C4-2B (cell line): ENCODE results near the gene AMFR.
A peak's percentile ranks its signal among the peaks of the same experiment; 100 is the strongest.

Experiments
- H3K27ac ChIP-seq: fragments of 450-650 bp; 2 replicates; pipeline ENCODE4 v1.5.1; 2017
- ZFX ChIP-seq: fragments of 450-650 bp; IDR thresholded peaks from 2 replicates; pipeline ENCODE4 v1.6.1; 2017
- TF ChIP-seq, protein P1 (sequence below): fragments of 450-650 bp; conservative IDR thresholded peaks from 2 replicates; pipeline ENCODE4 v1.5.1; 2017; ENCODE audit warnings: mild to moderate bottlenecking

Gene AMFR

GRCh38 chr16:56425439-56425832 lies at the start of gene AMFR:
TSS of gene AMFR (minus strand) at chr16:56425545. CDS start at chr16:56425327, 218 bp downstream.
- H3K27ac ChIP-seq: peak within 1 kb of the TSS; percentile 85
- TF ChIP-seq, protein P1, sequence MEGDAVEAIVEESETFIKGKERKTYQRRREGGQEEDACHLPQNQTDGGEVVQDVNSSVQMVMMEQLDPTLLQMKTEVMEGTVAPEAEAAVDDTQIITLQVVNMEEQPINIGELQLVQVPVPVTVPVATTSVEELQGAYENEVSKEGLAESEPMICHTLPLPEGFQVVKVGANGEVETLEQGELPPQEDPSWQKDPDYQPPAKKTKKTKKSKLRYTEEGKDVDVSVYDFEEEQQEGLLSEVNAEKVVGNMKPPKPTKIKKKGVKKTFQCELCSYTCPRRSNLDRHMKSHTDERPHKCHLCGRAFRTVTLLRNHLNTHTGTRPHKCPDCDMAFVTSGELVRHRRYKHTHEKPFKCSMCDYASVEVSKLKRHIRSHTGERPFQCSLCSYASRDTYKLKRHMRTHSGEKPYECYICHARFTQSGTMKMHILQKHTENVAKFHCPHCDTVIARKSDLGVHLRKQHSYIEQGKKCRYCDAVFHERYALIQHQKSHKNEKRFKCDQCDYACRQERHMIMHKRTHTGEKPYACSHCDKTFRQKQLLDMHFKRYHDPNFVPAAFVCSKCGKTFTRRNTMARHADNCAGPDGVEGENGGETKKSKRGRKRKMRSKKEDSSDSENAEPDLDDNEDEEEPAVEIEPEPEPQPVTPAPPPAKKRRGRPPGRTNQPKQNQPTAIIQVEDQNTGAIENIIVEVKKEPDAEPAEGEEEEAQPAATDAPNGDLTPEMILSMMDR: peak; percentile 75
- peak; percentile 64; the same call in 1 of the 2 replicates for TF ChIP-seq ZFX

- TF ChIP-seq ZFX: no peak
- TF ChIP-seq, protein P1: no peak
- no peak overlapping the region for H3K27ac ChIP-seq
Measured at GRCh38 chr16:56470666-56471065, 45.3 kb upstream of the AMFR start.

DNA sequence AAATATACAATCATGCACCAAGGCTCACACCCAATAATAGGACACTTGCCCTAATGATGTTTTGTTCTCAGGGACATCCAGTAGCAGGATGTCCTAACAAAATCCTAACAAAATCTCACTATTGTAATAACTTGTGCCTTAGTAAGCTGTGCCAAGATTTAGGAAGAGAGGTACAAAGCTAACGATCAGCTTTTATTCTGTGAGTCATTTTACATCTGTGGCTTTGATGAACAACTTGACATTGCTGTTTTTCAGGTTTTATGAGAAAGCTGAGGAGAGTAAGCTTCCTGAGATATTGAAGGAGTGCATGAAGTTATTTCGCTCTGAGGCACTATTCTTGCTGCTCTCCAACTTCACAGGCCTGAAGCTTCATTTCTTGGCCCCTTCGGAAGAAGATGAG lies 44.9 kb upstream of the AMFR start:
- no peak overlapping the region for H3K27ac ChIP-seq
- TF ChIP-seq, protein P1: no peak
- TF ChIP-seq ZFX: no peak

DNA sequence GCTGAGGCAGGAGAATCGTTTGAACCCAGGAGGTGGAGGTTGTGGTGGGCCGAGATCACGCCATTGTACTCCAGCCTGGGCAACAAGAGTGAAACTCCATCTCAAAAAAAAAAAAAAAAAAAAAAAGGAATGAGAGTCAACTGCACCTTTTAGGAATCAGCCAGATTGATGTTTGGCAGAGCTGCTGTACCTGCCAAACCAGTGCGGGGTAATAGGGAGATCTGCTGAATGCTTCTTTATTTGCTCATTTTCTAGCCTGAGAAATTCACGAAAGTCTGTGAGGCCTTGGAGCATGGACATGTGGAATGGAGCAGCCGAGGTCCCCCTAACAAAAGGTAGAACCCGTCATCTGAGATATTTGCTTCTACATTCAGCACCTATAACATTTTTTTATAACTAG lies 44.4 kb upstream of the AMFR start:
- no peak for TF ChIP-seq ZFX
- TF ChIP-seq, protein P1: no peak
- no peak overlapping the region for H3K27ac ChIP-seq

GRCh38 chr16:56468800-56469199 lies 43.5 kb upstream of the AMFR start:
- TF ChIP-seq, protein P1: no peak
- TF ChIP-seq ZFX: no peak
- no peak overlapping the region for H3K27ac ChIP-seq

- no peak overlapping the region for H3K27ac ChIP-seq
- TF ChIP-seq, protein P1: no peak
- TF ChIP-seq ZFX: no peak
Measured at GRCh38 chr16:56466344-56466743, 41.0 kb upstream of the AMFR start.

GRCh38 chr16:56463153-56463552 lies 37.8 kb upstream of the AMFR start:
- TF ChIP-seq, protein P1: no peak
- TF ChIP-seq ZFX: no peak

More at GRCh38 chr16:56463153-56463552, 37.8 kb upstream of the AMFR start:
- H3K27ac ChIP-seq: no peak overlapping the region
